ENCODE measurements around the gene PSMD1.
"Not testable (repeated sequence)": the region's sequence is repeated elsewhere in the genome, so short reads cannot be mapped to it uniquely, and the experiment has no call there.

Gene PSMD1

DNA sequence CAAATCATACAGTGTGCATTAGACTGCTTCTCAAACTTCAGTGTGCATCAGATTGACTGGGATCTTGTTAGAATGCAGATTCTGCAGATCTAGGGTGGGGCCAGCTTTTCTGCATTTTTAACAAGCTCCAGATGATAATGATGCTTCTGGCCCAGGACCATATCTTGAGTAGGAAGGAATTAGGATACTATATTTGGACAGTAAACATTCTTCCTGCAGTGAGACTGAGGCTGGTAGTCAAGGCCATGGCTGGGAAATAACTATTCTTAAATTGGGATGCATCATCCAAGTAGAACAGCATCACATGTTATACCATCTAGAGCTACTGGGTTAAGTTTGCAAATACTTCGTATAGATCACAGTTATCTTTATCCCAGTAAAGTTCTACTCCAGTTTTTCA is 113.4 kb downstream of the PSMD1 start:
- Mint-ChIP-seq H3K9me3 (no peaks in the 10 kb centered on the region), H3K4me3 (no peak overlapping the region), H3K27ac (no peak overlapping the region), H3K4me1 (peaks cover 23% of the 10 kb centered on the region), H3K27me3 (no peaks in the 10 kb centered on the region)
- ATAC-seq, result no peak
- DNase-seq, result no peak

DNA sequence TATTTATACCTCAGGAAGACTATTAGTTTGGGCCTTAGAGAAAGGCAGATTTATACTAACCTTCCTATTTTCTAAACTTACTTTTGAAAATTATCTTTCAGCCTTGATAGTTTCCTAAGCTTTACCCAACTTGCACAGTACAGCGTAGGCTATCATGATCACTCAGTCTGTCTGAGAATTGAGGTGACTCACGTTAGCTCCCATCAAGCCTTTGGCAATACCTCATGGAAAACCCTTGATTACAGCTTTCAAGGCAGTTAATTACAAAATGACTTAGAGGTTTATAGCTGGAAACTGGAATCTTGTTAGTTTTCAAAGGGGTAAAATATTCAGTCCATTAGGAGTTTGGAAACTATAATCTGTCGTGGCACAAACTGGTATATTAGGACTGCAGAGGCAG is 115.4 kb downstream of the PSMD1 start:
- H3K4me1 Mint-ChIP-seq, result peaks cover 16% of the 10 kb centered on the region

GRCh38 chr2:231174211-231174651 is 117.6 kb downstream of the PSMD1 start:
- ATAC-seq, result no peak
- H3K27ac Mint-ChIP-seq, result peak overlapping the region in 1 of 2 donors; percentile 35
- no peaks in the 10 kb centered on the region for H3K27me3 Mint-ChIP-seq
- no peak for DNase-seq
- H3K4me1 Mint-ChIP-seq, result no peaks in the 10 kb centered on the region
- H3K9me3 Mint-ChIP-seq, result peaks cover 0 to 5% of the 10 kb centered on the region in 2 donors
- no peak overlapping the region for H3K4me3 Mint-ChIP-seq

More for the DNA sequence above, 115.4 kb downstream of the PSMD1 start:
- Mint-ChIP-seq H3K4me3 (no peak overlapping the region), H3K27ac (no peak overlapping the region), H3K9me3 (no peaks in the 10 kb centered on the region), H3K27me3 (no peaks in the 10 kb centered on the region)
- no peak for ATAC-seq
- DNase-seq, result no peak

- H3K27ac Mint-ChIP-seq, result peak overlapping the region in 1 of 2 donors; percentile 31
- no peak for ATAC-seq
- H3K27me3 Mint-ChIP-seq, result no peaks in the 10 kb centered on the region
- H3K4me1 Mint-ChIP-seq, result no peaks in the 10 kb centered on the region
- no peak overlapping the region for H3K4me3 Mint-ChIP-seq
- H3K9me3 Mint-ChIP-seq, result peaks cover 0 to 5% of the 10 kb centered on the region in 2 donors
- DNase-seq, result no peak
These were observed 119.4 kb downstream of the PSMD1 start for GRCh38 chr2:231176066-231176465.

- H3K27ac Mint-ChIP-seq, result peak overlapping the region; percentile 0 to 35
- H3K4me3 Mint-ChIP-seq, result no peak overlapping the region
- H3K9me3 Mint-ChIP-seq, result peaks cover 0 to 5% of the 10 kb centered on the region in 2 donors
- ATAC-seq (no peak), DNase-seq (no peak)
- no peaks in the 10 kb centered on the region for H3K27me3 Mint-ChIP-seq
- no peaks in the 10 kb centered on the region for H3K4me1 Mint-ChIP-seq
These were observed 120.7 kb downstream of the PSMD1 start for GRCh38 chr2:231177156-231178025.

GRCh38 chr2:231178805-231179204 is 122.1 kb downstream of the PSMD1 start:
- not testable (repeated sequence) for H3K4me3 Mint-ChIP-seq, H3K9me3 Mint-ChIP-seq, DNase-seq, ATAC-seq, H3K27me3 Mint-ChIP-seq, H3K4me1 Mint-ChIP-seq, H3K27ac Mint-ChIP-seq

DNA sequence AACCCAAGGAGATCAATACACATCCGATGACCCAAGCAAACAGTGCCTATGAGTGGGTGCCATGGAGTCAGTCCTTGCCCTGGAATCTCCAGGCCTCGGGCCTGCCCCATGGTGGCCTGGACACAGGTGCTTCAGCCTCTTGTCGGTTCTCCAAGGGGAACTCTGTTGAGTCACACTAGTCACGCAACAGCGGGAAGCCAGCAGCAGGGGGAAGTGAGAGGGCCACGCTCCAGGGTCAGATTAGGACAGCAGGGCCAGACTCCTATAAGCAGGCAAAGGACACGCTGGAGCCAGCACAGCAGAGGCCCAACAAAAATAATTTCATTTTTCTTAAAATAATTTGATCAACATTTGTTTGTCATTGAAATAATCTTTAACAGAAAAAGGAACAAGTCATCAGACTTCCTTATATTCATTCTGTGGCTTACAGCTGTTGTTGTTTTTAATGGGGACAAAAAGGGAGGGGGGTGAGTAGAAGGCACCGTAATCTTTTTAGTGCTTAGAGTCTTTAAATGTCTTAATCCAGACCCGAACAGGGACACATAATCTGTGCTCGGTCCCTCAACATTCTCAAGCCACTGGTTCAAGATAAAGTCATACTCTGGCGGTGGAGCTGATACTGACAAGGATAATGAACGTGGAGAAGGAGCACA is 125.3 kb downstream of the PSMD1 start:
- no peak for DNase-seq

GRCh38 chr2:231182513-231182899 is 125.8 kb downstream of the PSMD1 start:
- Mint-ChIP-seq H3K27ac (no peak overlapping the region), H3K27me3 (peaks cover 2% of the 10 kb centered on the region), H3K4me3 (no peak overlapping the region), H3K9me3 (peaks cover 0 to 2% of the 10 kb centered on the region in 2 donors), H3K4me1 (no peaks in the 10 kb centered on the region)
- no peak for DNase-seq
- no peak for ATAC-seq

More for the DNA sequence above, 125.3 kb downstream of the PSMD1 start:
- no peak for ATAC-seq
- Mint-ChIP-seq H3K4me1 (no peaks in the 10 kb centered on the region), H3K9me3 (peaks cover 0 to 5% of the 10 kb centered on the region in 2 donors), H3K27me3 (no peaks in the 10 kb centered on the region), H3K4me3 (no peak overlapping the region), H3K27ac (no peak overlapping the region)

GRCh38 chr2:231183851-231184250 is 127.2 kb downstream of the PSMD1 start:
- peaks cover 14% of the 10 kb centered on the region for H3K27me3 Mint-ChIP-seq
- no peak overlapping the region for H3K27ac Mint-ChIP-seq
- no peak for ATAC-seq
- no peak for DNase-seq
- H3K4me1 Mint-ChIP-seq, result no peaks in the 10 kb centered on the region
- H3K4me3 Mint-ChIP-seq, result no peak overlapping the region
- H3K9me3 Mint-ChIP-seq, result no peaks in the 10 kb centered on the region

GRCh38 chr2:231184319-231184718 is 127.7 kb downstream of the PSMD1 start:
- DNase-seq, result no peak
- ATAC-seq, result no peak
- Mint-ChIP-seq H3K27ac (no peak overlapping the region), H3K27me3 (peaks cover 19% of the 10 kb centered on the region), H3K9me3 (no peaks in the 10 kb centered on the region), H3K4me3 (no peak overlapping the region), H3K4me1 (no peaks in the 10 kb centered on the region)

GRCh38 chr2:231185050-231185725 is 128.5 kb downstream of the PSMD1 start:
- H3K9me3 Mint-ChIP-seq, result no peaks in the 10 kb centered on the region
- ATAC-seq (no peak), DNase-seq (no peak)
- H3K4me1 Mint-ChIP-seq, result no peaks in the 10 kb centered on the region
- H3K27ac Mint-ChIP-seq, result no peak overlapping the region
- no peak overlapping the region for H3K4me3 Mint-ChIP-seq
- H3K27me3 Mint-ChIP-seq, result peaks cover 28% of the 10 kb centered on the region

- peaks cover 35% of the 10 kb centered on the region for H3K27me3 Mint-ChIP-seq
- H3K9me3 Mint-ChIP-seq, result no peaks in the 10 kb centered on the region
- no peak overlapping the region for H3K27ac Mint-ChIP-seq
- no peak for ATAC-seq
- no peak for DNase-seq
- no peaks in the 10 kb centered on the region for H3K4me1 Mint-ChIP-seq
- no peak overlapping the region for H3K4me3 Mint-ChIP-seq
These were observed 129.2 kb downstream of the PSMD1 start for GRCh38 chr2:231185886-231186285.

- Mint-ChIP-seq H3K27ac (no peak overlapping the region), H3K27me3 (peaks cover 39% of the 10 kb centered on the region), H3K4me3 (no peak overlapping the region), H3K9me3 (no peaks in the 10 kb centered on the region), H3K4me1 (no peaks in the 10 kb centered on the region)
- no peak for DNase-seq
- no peak for ATAC-seq
These were observed 129.7 kb downstream of the PSMD1 start for GRCh38 chr2:231186325-231186724.

DNA sequence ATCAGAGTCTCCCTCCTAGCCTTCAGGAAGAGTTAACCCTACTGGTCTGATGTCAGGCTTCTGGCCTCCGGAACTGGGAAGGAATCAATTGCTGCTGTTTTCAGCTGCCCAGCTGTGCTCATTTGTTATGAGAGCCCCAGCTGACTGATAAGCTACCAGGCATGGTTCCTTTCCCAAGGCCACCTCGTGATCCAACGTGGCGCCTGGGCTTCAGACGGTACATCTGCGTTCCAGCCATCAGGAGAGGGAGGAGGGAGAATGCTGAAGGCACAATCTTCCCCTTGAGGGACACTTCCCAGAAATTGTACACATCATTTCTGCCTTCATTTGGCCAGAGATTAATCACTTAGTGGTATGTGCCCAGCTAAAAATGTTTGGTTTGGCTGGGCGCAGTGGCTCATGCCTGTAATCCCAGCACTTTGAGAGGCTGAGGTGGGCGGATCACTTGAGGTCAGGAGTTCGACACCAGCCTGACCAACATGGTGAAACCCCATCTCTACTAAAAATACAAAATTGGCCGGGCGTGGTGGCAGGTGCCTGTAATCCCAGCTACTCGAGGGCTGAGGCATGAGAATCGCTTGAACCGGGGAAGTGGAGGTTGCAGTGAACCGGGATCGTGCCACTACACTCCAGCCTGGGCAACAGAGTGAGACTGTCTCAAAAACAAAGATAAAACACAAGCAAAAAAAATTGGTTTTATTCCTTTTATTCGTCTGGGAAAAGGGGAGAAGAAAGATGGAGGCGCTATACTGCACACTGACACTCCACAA is 131.3 kb downstream of the PSMD1 start:
- H3K4me3 Mint-ChIP-seq, result no peak overlapping the region
- H3K27me3 Mint-ChIP-seq, result peaks cover 54% of the 10 kb centered on the region
- no peak for ATAC-seq
- no peak for DNase-seq
- no peaks in the 10 kb centered on the region for H3K4me1 Mint-ChIP-seq
- H3K9me3 Mint-ChIP-seq, result no peaks in the 10 kb centered on the region
- H3K27ac Mint-ChIP-seq, result no peak overlapping the region

- no peak for DNase-seq
- H3K4me1 Mint-ChIP-seq, result no peaks in the 10 kb centered on the region
- no peak overlapping the region for H3K27ac Mint-ChIP-seq
- no peak overlapping the region for H3K4me3 Mint-ChIP-seq
- peaks cover 54% of the 10 kb centered on the region for H3K27me3 Mint-ChIP-seq
- ATAC-seq, result no peak
- H3K9me3 Mint-ChIP-seq, result no peaks in the 10 kb centered on the region
These were observed 132.0 kb downstream of the PSMD1 start for GRCh38 chr2:231188506-231189170.

Data from stimulated activated naive CD8-positive, alpha-beta T cell treated with anti-CD3 and anti-CD28 coated beads, Interleukin-15, amount 100 ng/mL, for 72 hours (primary cell).